Gastroesophageal sphincter (tissue), 3 donors: ENCODE results near the gene SIPA1L3.

ENCODE experiments used
- CTCF ChIP-seq, 4 experiments: fragments of 200-600 bp in 2 of 4; fragments of 450-650 bp in 2 of 4; sonication (generic) in 1 of 4; IDR thresholded peaks; one replicate each; pipeline ENCODE4 v1.5.1; 2017 to 2019; ENCODE audit warnings: antibody characterized with exemption in 4 of 4, mild to moderate bottlenecking in 2 of 4, moderate library complexity in 2 of 4
- POLR2A ChIP-seq, 2 donors: fragments of 450-650 bp; IDR thresholded peaks; one replicate each; pipeline ENCODE4 v1.6.1; 2017; ENCODE audit warnings: antibody characterized with exemption in 2 of 2, mild to moderate bottlenecking in 2 of 2, moderate library complexity in 1 of 2
- POLR2AphosphoS5 ChIP-seq: sonication (generic); formaldehyde crosslinking; IDR thresholded peaks from one replicate; pipeline ENCODE4 v1.6.1; 2017; ENCODE audit warnings: antibody characterized with exemption

GRCh38 chr19:38064661-38065425 lies 157.8 kb downstream of the SIPA1L3 start:
- no peak for TF ChIP-seq CTCF (IDR thresholded peaks at IDR 0.05)
- TF ChIP-seq POLR2A (IDR thresholded peaks at IDR 0.05), result no peak
- no peak for TF ChIP-seq POLR2AphosphoS5
